ENCODE results near the gene ZFYVE28.

ZFYVE28 gene

GRCh38 chr4:2266821-2267220 is 151.6 kb downstream of the ZFYVE28 start:
- TF ChIP-seq CTCF (IDR thresholded peaks at IDR 0.05): no peak

GRCh38 chr4:2266181-2266580 is 152.3 kb downstream of the ZFYVE28 start:
- no peak for TF ChIP-seq CTCF (IDR thresholded peaks at IDR 0.05)

- TF ChIP-seq CTCF (IDR thresholded peaks at IDR 0.05): no peak
Observed at GRCh38 chr4:2265113-2266110, 153.0 kb downstream of the ZFYVE28 start.

- no peak for TF ChIP-seq CTCF (IDR thresholded peaks at IDR 0.05)
Observed at GRCh38 chr4:2264481-2265041, 153.9 kb downstream of the ZFYVE28 start.

GRCh38 chr4:2263926-2264321 is 154.5 kb downstream of the ZFYVE28 start:
- no peak for TF ChIP-seq CTCF (IDR thresholded peaks at IDR 0.05)

GRCh38 chr4:2262944-2263250 is 155.5 kb downstream of the ZFYVE28 start:
- no peak for TF ChIP-seq CTCF (IDR thresholded peaks at IDR 0.05)

- no peak for TF ChIP-seq CTCF (IDR thresholded peaks at IDR 0.05)
Observed at GRCh38 chr4:2262145-2262943, 156.1 kb downstream of the ZFYVE28 start.

Measured in LNCAP (cell line).